A673 (cell line): ENCODE measurements around the gene PRKAG2. TPM values are rescaled to one million over a fixed set of nuclear protein-coding genes. Genes with fewer than 3 reads are reported as not detected.

Source experiments
- BruUV-seq: library from RNA; stranded (reverse); fragments of 400-500 nt; replicated peaks from 2 replicates; lab custom pipeline; 2021; lab: Mats Ljungman, UMichigan
- CTCF ChIA-PET: fragments of 300-600 bp; sonication (Branson Sonifier 250); formaldehyde crosslinking; loops from one replicate; lab custom pipeline; 2022; ENCODE audit warnings: antibody characterized with exemption; lab: Charles Lee
- POLR2A ChIA-PET: fragments of 300-600 bp; sonication (Branson Sonifier 250); formaldehyde crosslinking; loops from one replicate; lab custom pipeline; 2022; ENCODE audit warnings: antibody characterized with exemption; ENCODE audit not compliant: low non-redundant PET; lab: Charles Lee
- DNase-seq: peaks from one replicate; pipeline ENCODE4 v3.0.0-alpha.2; 2015; ENCODE audit warnings: low spot score
- H3K27ac ChIP-seq: fragments of 200-600 bp; sonication (generic); 2 replicates; pipeline ENCODE4 v1.5.1; 2016; ENCODE audit warnings: mixed run types, low read depth, mild to moderate bottlenecking, mixed read lengths, antibody characterized with exemption, low read length; ENCODE audit not compliant: poor library complexity, severe bottlenecking
- H3K27me3 ChIP-seq: fragments of 200-600 bp; sonication (generic); replicated peaks from 2 replicates; pipeline ENCODE4 v1.6.1; 2017; ENCODE audit warnings: mixed run types, low read depth, mild to moderate bottlenecking, mixed read lengths, antibody characterized with exemption, low read length; ENCODE audit not compliant: insufficient read depth, poor library complexity
- H3K36me3 ChIP-seq: fragments of 200-600 bp; sonication (generic); 2 replicates; pipeline ENCODE4 v1.6.1; 2016; ENCODE audit warnings: mixed run types, mild to moderate bottlenecking, mixed read lengths, antibody characterized with exemption, low read length; ENCODE audit not compliant: insufficient read depth, poor library complexity, severe bottlenecking
- H3K4me1 ChIP-seq: fragments of 200-600 bp; sonication (generic); 2 replicates; pipeline ENCODE4 v1.6.1; 2017; ENCODE audit warnings: mixed run types, mild to moderate bottlenecking, mixed read lengths, antibody characterized with exemption, low read length; ENCODE audit not compliant: insufficient read depth, poor library complexity, severe bottlenecking
- H3K4me3 ChIP-seq: fragments of 200-600 bp; sonication (generic); 2 replicates; pipeline ENCODE4 v1.5.1; 2016; ENCODE audit warnings: low read depth, mixed run types, mild to moderate bottlenecking, mixed read lengths, low read length; ENCODE audit not compliant: poor library complexity, severe bottlenecking
- H3K9me3 ChIP-seq: fragments of 200-600 bp; sonication (generic); 2 replicates; pipeline ENCODE4 v1.6.1; 2016; ENCODE audit warnings: mixed run types, low read depth, mild to moderate bottlenecking, mixed read lengths, antibody characterized with exemption, low read length; ENCODE audit not compliant: poor library complexity, severe bottlenecking
- EZH2 ChIP-seq: fragments of 200-600 bp; sonication (generic); IDR thresholded peaks from 2 replicates; pipeline ENCODE4 v1.6.1; 2017; ENCODE audit warnings: borderline replicate concordance, low read depth, mild to moderate bottlenecking, mixed read lengths, antibody characterized with exemption, low read length; ENCODE audit not compliant: poor library complexity, severe bottlenecking
- intact Hi-C: fragments of 100-400 bp; cut with micrococcal nuclease; formaldehyde crosslinking; loops from one replicate; pipeline ENCODE4 v1.10.0; 2022; ENCODE audit not compliant: unreplicated experiment
- total RNA-seq: library from RNA; stranded (reverse); gene quantifications from 2 replicates; pipeline ENCODE4 v1.2.3, GENCODE V29; 2021
- TF ChIP-seq, protein P1 (sequence below): fragments of 300-800, 200-600 bp; sonication (generic); conservative IDR thresholded peaks from 2 replicates; pipeline ENCODE4 v1.5.1; 2017; ENCODE audit warnings: low read depth, mild to moderate bottlenecking, antibody characterized with exemption, low read length, moderate library complexity, mixed read lengths

The PRKAG2 gene
- total RNA-seq, 1 experiment from 2014 or later = 11.6 TPM

DNA sequence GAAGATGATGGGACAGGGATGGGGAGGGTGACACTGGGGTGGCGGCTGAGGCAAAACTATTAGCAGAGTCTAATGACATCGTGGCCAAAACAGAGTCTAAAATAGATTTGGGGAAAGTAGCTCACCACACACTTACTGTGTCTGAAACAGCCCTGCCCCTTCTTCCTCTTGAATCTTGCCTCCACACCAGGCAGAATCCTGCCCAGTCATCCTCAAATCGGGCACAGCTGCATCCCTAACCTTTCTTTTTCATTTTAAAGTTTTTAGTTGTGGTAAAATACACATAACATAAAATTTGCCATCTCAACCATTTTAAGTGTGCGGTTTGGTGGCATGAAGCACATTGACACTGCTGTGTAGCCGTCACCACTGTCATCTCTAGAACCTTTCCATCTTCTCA is 90.0 kb downstream of the PRKAG2 start:
- Histone ChIP-seq H3K36me3 (no peaks in the 10 kb centered on the region), H3K27ac (no peak overlapping the region), H3K9me3 (no peaks in the 10 kb centered on the region), H3K27me3 (no peaks in the 10 kb centered on the region), H3K4me1 (peaks cover 8% of the 10 kb centered on the region), H3K4me3 (no peak overlapping the region)
- no peak for DNase-seq
- ChIA-PET POLR2A (no interaction called here), CTCF (no interaction called here)
- TF ChIP-seq, protein P1, sequence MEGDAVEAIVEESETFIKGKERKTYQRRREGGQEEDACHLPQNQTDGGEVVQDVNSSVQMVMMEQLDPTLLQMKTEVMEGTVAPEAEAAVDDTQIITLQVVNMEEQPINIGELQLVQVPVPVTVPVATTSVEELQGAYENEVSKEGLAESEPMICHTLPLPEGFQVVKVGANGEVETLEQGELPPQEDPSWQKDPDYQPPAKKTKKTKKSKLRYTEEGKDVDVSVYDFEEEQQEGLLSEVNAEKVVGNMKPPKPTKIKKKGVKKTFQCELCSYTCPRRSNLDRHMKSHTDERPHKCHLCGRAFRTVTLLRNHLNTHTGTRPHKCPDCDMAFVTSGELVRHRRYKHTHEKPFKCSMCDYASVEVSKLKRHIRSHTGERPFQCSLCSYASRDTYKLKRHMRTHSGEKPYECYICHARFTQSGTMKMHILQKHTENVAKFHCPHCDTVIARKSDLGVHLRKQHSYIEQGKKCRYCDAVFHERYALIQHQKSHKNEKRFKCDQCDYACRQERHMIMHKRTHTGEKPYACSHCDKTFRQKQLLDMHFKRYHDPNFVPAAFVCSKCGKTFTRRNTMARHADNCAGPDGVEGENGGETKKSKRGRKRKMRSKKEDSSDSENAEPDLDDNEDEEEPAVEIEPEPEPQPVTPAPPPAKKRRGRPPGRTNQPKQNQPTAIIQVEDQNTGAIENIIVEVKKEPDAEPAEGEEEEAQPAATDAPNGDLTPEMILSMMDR = no peak
- TF ChIP-seq EZH2 = no peak
- intact Hi-C loops = no loop called here
- no TSS peak for BruUV-seq

DNA sequence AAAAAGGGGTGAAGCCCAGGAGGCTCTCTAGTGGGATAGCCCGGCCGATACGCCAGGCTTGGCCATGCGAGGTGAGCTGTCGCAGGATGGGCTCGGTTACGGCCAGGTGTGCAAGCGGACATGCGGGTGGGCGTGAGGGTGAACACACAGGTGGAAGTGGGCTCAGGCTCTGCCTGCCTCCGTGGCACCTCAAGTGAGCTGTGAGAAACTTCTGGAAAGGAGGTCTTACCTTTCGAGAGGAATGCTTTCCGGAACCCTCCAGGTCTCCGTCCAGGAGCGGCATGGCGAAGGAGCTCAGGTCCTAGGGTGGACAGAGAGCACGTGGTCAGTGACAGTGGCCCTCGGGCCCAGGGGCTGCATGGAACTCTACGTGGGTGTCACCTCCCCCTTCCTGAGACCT is 90.7 kb downstream of the PRKAG2 start:
- Histone ChIP-seq H3K9me3 (no peaks in the 10 kb centered on the region), H3K4me3 (no peak overlapping the region), H3K27me3 (no peaks in the 10 kb centered on the region), H3K27ac (no peak overlapping the region), H3K4me1 (peaks cover 8% of the 10 kb centered on the region), H3K36me3 (no peaks in the 10 kb centered on the region)
- POLR2A ChIA-PET = no interaction called here
- DNase-seq = no peak
- TF ChIP-seq, protein P1 = no peak
- no peak for TF ChIP-seq EZH2
- intact Hi-C loops = no loop called here
- no TSS peak for BruUV-seq
- CTCF ChIA-PET = no interaction called here

DNA sequence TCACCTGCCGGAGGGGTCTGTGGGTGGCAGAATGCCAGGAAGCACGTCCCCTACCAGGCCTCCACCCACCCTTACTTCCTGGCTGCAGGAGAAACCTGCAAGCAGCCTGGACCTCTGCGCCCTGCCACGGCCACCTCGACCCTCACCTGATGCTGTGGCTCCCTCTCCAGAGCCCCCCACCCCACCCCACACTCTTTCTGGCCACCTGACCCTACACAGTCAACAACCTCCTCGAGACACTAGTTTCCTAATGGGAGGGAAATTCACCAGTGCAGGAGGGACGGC is 91.3 kb downstream of the PRKAG2 start:
- no peak for DNase-seq
- POLR2A ChIA-PET = no interaction called here

More for the DNA sequence above, 91.3 kb downstream of the PRKAG2 start:
- H3K4me3 ChIP-seq = no peak overlapping the region
- no peaks in the 10 kb centered on the region for H3K27me3 ChIP-seq
- H3K27ac ChIP-seq = no peak overlapping the region
- H3K4me1 ChIP-seq = peaks cover 8% of the 10 kb centered on the region
- CTCF ChIA-PET = no interaction called here
- intact Hi-C loops = no loop called here
- H3K9me3 ChIP-seq = no peaks in the 10 kb centered on the region
- BruUV-seq = no TSS peak
- H3K36me3 ChIP-seq = no peaks in the 10 kb centered on the region
- no peak for TF ChIP-seq EZH2
- TF ChIP-seq, protein P1 = no peak
